T1000 (cell line): Measurements from ENCODE around the gene SLC34A3.
"Not testable (repeated sequence)": the region's sequence is repeated elsewhere in the genome, so short reads cannot be mapped to it uniquely, and the experiment has no call there.

Source experiments
- DNase-seq: peaks from one replicate; lab custom pipeline; 2025; ENCODE audit warnings: mixed read lengths; lab: John Stamatoyannopoulos, UW

SLC34A3 gene

GRCh38 chr9:137255448-137256114 is 24.9 kb downstream of the SLC34A3 start:
- no peak for DNase-seq

- no peak for DNase-seq
Observed at GRCh38 chr9:137256362-137256761, 25.7 kb downstream of the SLC34A3 start.

GRCh38 chr9:137256856-137257255 is 26.2 kb downstream of the SLC34A3 start:
- no peak for DNase-seq

- DNase-seq, result not testable (repeated sequence)
Observed at GRCh38 chr9:137262173-137262908, 31.6 kb downstream of the SLC34A3 start.

GRCh38 chr9:137262909-137263285 is 32.2 kb downstream of the SLC34A3 start:
- no peak for DNase-seq

GRCh38 chr9:137263506-137263905 is 32.8 kb downstream of the SLC34A3 start:
- no peak for DNase-seq

- DNase-seq, result no peak
Observed at GRCh38 chr9:137264067-137264466, 33.4 kb downstream of the SLC34A3 start.

GRCh38 chr9:137265496-137266161 is 34.9 kb downstream of the SLC34A3 start:
- DNase-seq, result no peak

- no peak for DNase-seq
Observed at GRCh38 chr9:137266162-137266527, 35.4 kb downstream of the SLC34A3 start.

GRCh38 chr9:137266585-137267453 is 36.1 kb downstream of the SLC34A3 start:
- no peak for DNase-seq

GRCh38 chr9:137267933-137268355 is 37.2 kb downstream of the SLC34A3 start:
- no peak for DNase-seq

GRCh38 chr9:137268538-137269201 is 38.0 kb downstream of the SLC34A3 start:
- no peak for DNase-seq

GRCh38 chr9:137269231-137269772 is 38.6 kb downstream of the SLC34A3 start:
- no peak for DNase-seq

GRCh38 chr9:137270929-137271695 is 40.4 kb downstream of the SLC34A3 start:
- DNase-seq, result no peak

GRCh38 chr9:137271696-137272076 is 41.0 kb downstream of the SLC34A3 start:
- no peak for DNase-seq

GRCh38 chr9:137272241-137273094 is 41.8 kb downstream of the SLC34A3 start:
- no peak for DNase-seq

GRCh38 chr9:137273095-137273490 is 42.4 kb downstream of the SLC34A3 start:
- no peak for DNase-seq

- DNase-seq, result no peak
Observed at GRCh38 chr9:137273611-137274320, 43.1 kb downstream of the SLC34A3 start.

GRCh38 chr9:137275203-137275587 is 44.5 kb downstream of the SLC34A3 start:
- DNase-seq, result no peak
